K562 (cell line): ENCODE results near the gene SDCBP2.

ENCODE experiments used
- ADNP ChIP-seq: fragments of 200-800 bp; sonication (Bioruptor generic); IDR thresholded peaks from 2 replicates; pipeline ENCODE4 v1.6.1; 2016; ENCODE audit warnings: missing genetic modification characterization, missing compliant biosample characterization
- EGR1 ChIP-seq: fragments of 450-650 bp; conservative IDR thresholded peaks from 2 replicates; pipeline ENCODE4 v1.6.1; 2017; ENCODE audit warnings: mild to moderate bottlenecking
- FOXK1 ChIP-seq: sonication (generic); formaldehyde crosslinking; IDR thresholded peaks from 2 replicates; pipeline ENCODE4 v1.8.0; 2022; ENCODE audit warnings: missing genetic modification reagents, mild to moderate bottlenecking, borderline replicate concordance
- FOXM1 ChIP-seq, 2 experiments: fragments of 450-650 bp in 1 of 2; sonication (generic) in 1 of 2; formaldehyde crosslinking in 1 of 2; IDR thresholded peaks; 2 replicates each; pipeline versions ENCODE4 v1.6.1 to v1.9.0; 2017 to 2022; ENCODE audit warnings: low read depth in 2 of 2, mild to moderate bottlenecking in 2 of 2, missing genetic modification reagents in 1 of 2, moderate library complexity in 1 of 2
- MAFK ChIP-seq: IDR thresholded peaks from 2 replicates; pipeline ENCODE4 v1.6.1; 2011; ENCODE audit warnings: low read length, improper control_type of control experiment
- RBM22 ChIP-seq: fragments of 200-400 bp; formaldehyde crosslinking; IDR thresholded peaks from 2 replicates; pipeline ENCODE4 v1.6.1; 2018; ENCODE audit warnings: low read length, low read depth; ENCODE audit not compliant: poor library complexity, severe bottlenecking
- SPI1 ChIP-seq: IDR thresholded peaks from 2 replicates; pipeline ENCODE4 v1.6.1; 2011; ENCODE audit warnings: low read depth, low read length, control low read depth, borderline replicate concordance
- ZZZ3 ChIP-seq: fragments of 450-650 bp; IDR thresholded peaks from 2 replicates; pipeline ENCODE4 v1.6.1; 2016; ENCODE audit warnings: antibody characterized with exemption, mild to moderate bottlenecking, moderate library complexity
- TF ChIP-seq, protein P1 (sequence below): fragments of 250-450 bp; sonication (Bioruptor Pico); IDR thresholded peaks from 2 replicates; pipeline ENCODE4 v1.9.0; 2021; ENCODE audit warnings: mild to moderate bottlenecking, inconsistent platforms
- TF ChIP-seq, protein P2 (sequence below), 3 experiments: IDR thresholded peaks in 2 of 3; conservative IDR thresholded peaks in 1 of 3; 2 replicates each; pipeline ENCODE4 v1.5.1; 2011 to 2012; ENCODE audit warnings: low read length in 3 of 3, mild to moderate bottlenecking in 3 of 3, control low read depth in 2 of 3, improper control_type of control experiment in 1 of 3, inconsistent platforms in 1 of 3, low read depth in 1 of 3, mixed read lengths in 1 of 3, moderate library complexity in 1 of 3; ENCODE audit not compliant: insufficient read depth in 2 of 3
- TF ChIP-seq, protein P3 (sequence below): sonication (generic); formaldehyde crosslinking; IDR thresholded peaks from 2 replicates; pipeline ENCODE4 v1.9.0; 2022; ENCODE audit warnings: mild to moderate bottlenecking, missing genetic modification reagents

DNA sequence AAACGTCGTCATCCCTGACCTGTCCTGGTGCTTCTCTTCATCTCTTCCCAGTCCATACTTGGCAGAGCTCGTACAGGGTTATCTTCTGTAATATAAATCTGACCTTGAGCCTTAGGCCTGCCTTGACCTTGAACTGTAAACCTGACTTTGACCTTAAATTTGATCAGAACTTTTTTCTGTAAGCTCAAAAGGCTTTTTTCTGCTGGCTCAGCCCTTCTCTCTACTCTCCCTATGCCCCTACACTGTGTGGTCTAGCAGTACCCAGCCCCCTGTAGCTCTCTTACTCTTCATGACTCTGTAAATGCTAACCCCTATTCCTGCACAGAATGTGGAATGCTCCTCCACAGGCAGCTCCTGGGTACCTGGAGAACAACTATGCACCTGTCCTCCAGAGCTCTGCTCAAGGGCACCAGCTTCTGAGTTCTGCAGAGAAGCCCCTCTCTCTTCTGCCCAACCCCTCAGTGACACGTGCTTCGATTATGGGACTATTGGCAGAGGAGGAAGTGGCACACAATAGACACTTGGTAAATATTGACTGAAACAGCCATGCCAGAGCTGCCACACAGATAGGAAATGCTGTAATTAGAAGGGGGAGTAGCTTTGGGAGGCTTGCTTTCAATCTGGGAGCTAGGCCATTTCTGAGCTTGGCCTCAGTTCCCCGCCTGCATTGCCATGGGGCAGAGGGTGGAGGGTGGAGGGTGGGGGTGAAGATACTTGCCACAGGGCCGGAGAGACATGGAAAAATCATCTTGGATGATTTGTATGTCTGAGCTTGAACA, 47.5 kb downstream of the SDCBP2 start:
- no peak for TF ChIP-seq ADNP (tag)
- TF ChIP-seq SPI1 = no peak
- TF ChIP-seq, protein P1, sequence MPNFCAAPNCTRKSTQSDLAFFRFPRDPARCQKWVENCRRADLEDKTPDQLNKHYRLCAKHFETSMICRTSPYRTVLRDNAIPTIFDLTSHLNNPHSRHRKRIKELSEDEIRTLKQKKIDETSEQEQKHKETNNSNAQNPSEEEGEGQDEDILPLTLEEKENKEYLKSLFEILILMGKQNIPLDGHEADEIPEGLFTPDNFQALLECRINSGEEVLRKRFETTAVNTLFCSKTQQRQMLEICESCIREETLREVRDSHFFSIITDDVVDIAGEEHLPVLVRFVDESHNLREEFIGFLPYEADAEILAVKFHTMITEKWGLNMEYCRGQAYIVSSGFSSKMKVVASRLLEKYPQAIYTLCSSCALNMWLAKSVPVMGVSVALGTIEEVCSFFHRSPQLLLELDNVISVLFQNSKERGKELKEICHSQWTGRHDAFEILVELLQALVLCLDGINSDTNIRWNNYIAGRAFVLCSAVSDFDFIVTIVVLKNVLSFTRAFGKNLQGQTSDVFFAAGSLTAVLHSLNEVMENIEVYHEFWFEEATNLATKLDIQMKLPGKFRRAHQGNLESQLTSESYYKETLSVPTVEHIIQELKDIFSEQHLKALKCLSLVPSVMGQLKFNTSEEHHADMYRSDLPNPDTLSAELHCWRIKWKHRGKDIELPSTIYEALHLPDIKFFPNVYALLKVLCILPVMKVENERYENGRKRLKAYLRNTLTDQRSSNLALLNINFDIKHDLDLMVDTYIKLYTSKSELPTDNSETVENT (CRISPR knock-in tag) = no peak
- TF ChIP-seq RBM22 = no peak
- TF ChIP-seq MAFK = no peak
- no peak for TF ChIP-seq ZZZ3
- no peak for TF ChIP-seq FOXK1 (CRISPR knock-in tag)
- TF ChIP-seq, protein P2, sequence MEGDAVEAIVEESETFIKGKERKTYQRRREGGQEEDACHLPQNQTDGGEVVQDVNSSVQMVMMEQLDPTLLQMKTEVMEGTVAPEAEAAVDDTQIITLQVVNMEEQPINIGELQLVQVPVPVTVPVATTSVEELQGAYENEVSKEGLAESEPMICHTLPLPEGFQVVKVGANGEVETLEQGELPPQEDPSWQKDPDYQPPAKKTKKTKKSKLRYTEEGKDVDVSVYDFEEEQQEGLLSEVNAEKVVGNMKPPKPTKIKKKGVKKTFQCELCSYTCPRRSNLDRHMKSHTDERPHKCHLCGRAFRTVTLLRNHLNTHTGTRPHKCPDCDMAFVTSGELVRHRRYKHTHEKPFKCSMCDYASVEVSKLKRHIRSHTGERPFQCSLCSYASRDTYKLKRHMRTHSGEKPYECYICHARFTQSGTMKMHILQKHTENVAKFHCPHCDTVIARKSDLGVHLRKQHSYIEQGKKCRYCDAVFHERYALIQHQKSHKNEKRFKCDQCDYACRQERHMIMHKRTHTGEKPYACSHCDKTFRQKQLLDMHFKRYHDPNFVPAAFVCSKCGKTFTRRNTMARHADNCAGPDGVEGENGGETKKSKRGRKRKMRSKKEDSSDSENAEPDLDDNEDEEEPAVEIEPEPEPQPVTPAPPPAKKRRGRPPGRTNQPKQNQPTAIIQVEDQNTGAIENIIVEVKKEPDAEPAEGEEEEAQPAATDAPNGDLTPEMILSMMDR (IDR thresholded peaks at IDR 0.05 in 2 of 3, conservative IDR thresholded peaks at IDR 0.05 in 1 of 3; ENCODE audit: insufficient read depth in 2 of 3, low read depth in 1 of 3, low read length in 3 of 3) = no peak
- TF ChIP-seq, protein P3, sequence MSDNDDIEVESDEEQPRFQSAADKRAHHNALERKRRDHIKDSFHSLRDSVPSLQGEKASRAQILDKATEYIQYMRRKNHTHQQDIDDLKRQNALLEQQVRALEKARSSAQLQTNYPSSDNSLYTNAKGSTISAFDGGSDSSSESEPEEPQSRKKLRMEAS (CRISPR knock-in tag) = no peak
- no peak for TF ChIP-seq EGR1
- TF ChIP-seq FOXM1 (IDR thresholded peaks at IDR 0.05; ENCODE audit: low read depth) = no peak
- TF ChIP-seq FOXM1 (CRISPR knock-in tag; IDR thresholded peaks at IDR 0.05; ENCODE audit: low read depth) = no peak
